GM19455 (cell line): ENCODE results near the gene CD300C.
"Not testable (repeated sequence)": the region's sequence is repeated elsewhere in the genome, so short reads cannot be mapped to it uniquely, and the experiment has no call there.

ENCODE experiments used
- ATAC-seq: cut with Tn5 transposase; IDR thresholded peaks from one replicate; pipeline ENCODE4 v1.9.1; 2021; ENCODE audit not compliant: unreplicated experiment

CD300C gene

GRCh38 chr17:74545843-74546230 lies at the start of gene CD300C:
Gene CD300C (minus strand): TSS chr17:74546115. CDS start chr17:74545782, 333 bp downstream.
- no peak for ATAC-seq

- ATAC-seq, result no peak
Observed at GRCh38 chr17:74595037-74595750, 49.3 kb upstream of the CD300C start.

- ATAC-seq, result no peak
Observed at GRCh38 chr17:74592087-74592990, 46.4 kb upstream of the CD300C start, which contains the start of gene CD300LD. Gene CD300LD (minus strand): TSS chr17:74592283. CDS start chr17:74592202, 81 bp downstream.

- ATAC-seq, result no peak
Observed at GRCh38 chr17:74591503-74591902, 45.6 kb upstream of the CD300C start.

GRCh38 chr17:74585711-74586110 lies 39.8 kb upstream of the CD300C start:
- no peak for ATAC-seq

- no peak for ATAC-seq
Observed at GRCh38 chr17:74584292-74585060, 38.6 kb upstream of the CD300C start.

- no peak for ATAC-seq
Observed at GRCh38 chr17:74582633-74583032, 36.7 kb upstream of the CD300C start.

- no peak for ATAC-seq
Observed at GRCh38 chr17:74579900-74580299, 34.0 kb upstream of the CD300C start.

- ATAC-seq, result no peak
Observed at GRCh38 chr17:74578979-74579378, 33.1 kb upstream of the CD300C start.

- no peak for ATAC-seq
Observed at GRCh38 chr17:74574489-74575142, 28.7 kb upstream of the CD300C start.

GRCh38 chr17:74573635-74574034 lies 27.7 kb upstream of the CD300C start:
- not testable (repeated sequence) for ATAC-seq

GRCh38 chr17:74573169-74573568 lies 27.3 kb upstream of the CD300C start:
- ATAC-seq, result no peak

GRCh38 chr17:74571621-74572270 lies 25.8 kb upstream of the CD300C start:
- no peak for ATAC-seq

GRCh38 chr17:74569020-74570003 lies 23.4 kb upstream of the CD300C start:
- ATAC-seq, result no peak

- no peak for ATAC-seq
Observed at GRCh38 chr17:74568106-74568873, 22.4 kb upstream of the CD300C start.

- ATAC-seq, result no peak
Observed at GRCh38 chr17:74567397-74567796, 21.5 kb upstream of the CD300C start, which contains the start of gene CD300H. Gene CD300H (minus strand): TSS chr17:74567509.

- ATAC-seq, result no peak
Observed at GRCh38 chr17:74566132-74566753, 20.3 kb upstream of the CD300C start.

GRCh38 chr17:74565126-74565525 lies 19.2 kb upstream of the CD300C start:
- ATAC-seq, result no peak
